Endodermal cell (in vitro differentiated cells): ENCODE data around the gene IDH2. TPM values are rescaled to one million over a fixed set of nuclear protein-coding genes. Genes with fewer than 3 reads are reported as not detected.

ENCODE experiments used
- DNase-seq: peaks from one replicate; pipeline ENCODE4 v3.0.0-alpha.2; 2017
- H3K27ac ChIP-seq: 2 replicates; pipeline ENCODE4 v1.5.1; 2013; ENCODE audit warnings: mild to moderate bottlenecking, low read depth, low read length, moderate library complexity
- H3K27me3 ChIP-seq: 2 replicates; pipeline ENCODE4 v1.6.1; 2013; ENCODE audit warnings: mild to moderate bottlenecking, low read length, moderate library complexity; ENCODE audit not compliant: insufficient read depth, control insufficient read depth, poor library complexity, severe bottlenecking
- H3K36me3 ChIP-seq: 2 replicates; pipeline ENCODE4 v1.7.0; 2013; ENCODE audit warnings: mild to moderate bottlenecking, low read length, moderate library complexity; ENCODE audit not compliant: control insufficient read depth, insufficient read depth
- H3K4me1 ChIP-seq: one replicate; pipeline ENCODE4 v1.7.0; 2013; ENCODE audit warnings: low read length; ENCODE audit not compliant: control insufficient read depth, insufficient read depth
- H3K4me3 ChIP-seq: 2 replicates; pipeline ENCODE4 v1.5.1; 2013; ENCODE audit warnings: mild to moderate bottlenecking, low read length, moderate library complexity
- H3K9ac ChIP-seq: 2 replicates; pipeline ENCODE4 v1.6.1; 2013; ENCODE audit warnings: mild to moderate bottlenecking, low read length, moderate library complexity; ENCODE audit not compliant: poor library complexity, severe bottlenecking; ENCODE audit errors: extremely low read depth
- H3K9me3 ChIP-seq: 2 replicates; pipeline ENCODE4 v1.6.1; 2013; ENCODE audit warnings: mild to moderate bottlenecking, low read length, moderate library complexity; ENCODE audit not compliant: control insufficient read depth
- H3K27ac Mint-ChIP-seq: 2 replicates; pipeline ENCODE4 v1.8.0; 2020; ENCODE audit warnings: mixed read lengths
- H3K27me3 Mint-ChIP-seq: 2 replicates; pipeline ENCODE4 v1.8.0; 2021; ENCODE audit warnings: mild to moderate bottlenecking, mixed read lengths; ENCODE audit not compliant: insufficient read depth
- H3K36me3 Mint-ChIP-seq: 2 replicates; pipeline ENCODE4 v1.8.0; 2020; ENCODE audit warnings: low read depth, mixed read lengths
- H3K4me1 Mint-ChIP-seq: 2 replicates; pipeline ENCODE4 v1.8.0; 2020; ENCODE audit warnings: mixed read lengths
- H3K4me3 Mint-ChIP-seq: 2 replicates; pipeline ENCODE4 v1.8.0; 2020; ENCODE audit warnings: mild to moderate bottlenecking, moderate library complexity, mixed read lengths
- H3K9me3 Mint-ChIP-seq: 2 replicates; pipeline ENCODE4 v1.8.0; 2020; ENCODE audit warnings: mild to moderate bottlenecking, mixed read lengths
- CTCF ChIP-seq: fragments of 200-600 bp; sonication (generic); conservative IDR thresholded peaks from 2 replicates; pipeline ENCODE4 v1.5.0; 2021; ENCODE audit warnings: antibody characterized with exemption, mild to moderate bottlenecking
- WGBS, 2 experiments: methylation state at CpG; one replicate each; pipeline versions ENCODE4 v1.1.5 to v1.1.7; 2013; ENCODE audit warnings: missing lambda C conversion rate in 2 of 2, mixed read lengths in 1 of 2; ENCODE audit not compliant: insufficient coverage in 1 of 2, insufficient read length in 1 of 2; 5-methylcytosine and 5-hydroxymethylcytosine counted together
- total RNA-seq, 2 donors: library from RNA; stranded (reverse); fragmentation: NEBNext Ultra II Directional in 1 of 2; extraction: Animal tissue kit (Norgen Biotek cat#: 25700) in 1 of 2; gene quantifications; 2 replicates in 1 of 2; 3 replicates in 1 of 2; pipeline ENCODE4 v1.2.1, GENCODE V29; 2021

The IDH2 gene
- total RNA-seq, 2 donors from 2014 or later, result 27.0 to 50.8 TPM

- H3K36me3 ChIP-seq, result no peaks in the 10 kb centered on the region
- no peak overlapping the region for H3K4me3 ChIP-seq
- TF ChIP-seq CTCF, result no peak
- no peaks in the 10 kb centered on the region for H3K9me3 Mint-ChIP-seq
- no peak for DNase-seq
- no peaks in the 10 kb centered on the region for H3K9me3 ChIP-seq
- H3K27ac Mint-ChIP-seq, result no peak overlapping the region
- H3K27me3 Mint-ChIP-seq, result peaks cover 17% of the 10 kb centered on the region
- H3K27me3 ChIP-seq, result no peaks in the 10 kb centered on the region
- H3K27ac ChIP-seq, result no peak overlapping the region
- H3K36me3 Mint-ChIP-seq, result no peaks in the 10 kb centered on the region
- H3K4me3 Mint-ChIP-seq, result no peak overlapping the region
- WGBS, 2 experiments, result 82 to 100% methylated on average over 4 to 8 of the region's 8 CpGs
- no peaks in the 10 kb centered on the region for H3K4me1 ChIP-seq
- no peak overlapping the region for H3K9ac ChIP-seq
- peaks cover 8% of the 10 kb centered on the region for H3K4me1 Mint-ChIP-seq
Measured at GRCh38 chr15:90130291-90130690, 28.0 kb upstream of the IDH2 start.

GRCh38 chr15:90126596-90127435 lies 24.5 kb upstream of the IDH2 start:
- Histone ChIP-seq H3K4me3 (no peak overlapping the region), H3K9me3 (no peaks in the 10 kb centered on the region), H3K9ac (no peak overlapping the region), H3K4me1 (no peaks in the 10 kb centered on the region), H3K36me3 (no peaks in the 10 kb centered on the region), H3K27me3 (no peaks in the 10 kb centered on the region), H3K27ac (no peak overlapping the region)
- Mint-ChIP-seq H3K27ac (peak overlapping the region; percentile 43), H3K4me3 (peak overlapping the region; percentile 12), H3K36me3 (no peaks in the 10 kb centered on the region), H3K9me3 (no peaks in the 10 kb centered on the region), H3K27me3 (peaks cover 6% of the 10 kb centered on the region), H3K4me1 (peaks cover 8% of the 10 kb centered on the region)
- WGBS, 2 experiments, result 15 to 47% methylated on average over 5 to 10 of the region's 10 CpGs
- no peak for TF ChIP-seq CTCF
- peak; percentile 92 for DNase-seq

- no peaks in the 10 kb centered on the region for H3K9me3 Mint-ChIP-seq
- H3K27ac Mint-ChIP-seq, result no peak overlapping the region
- no peaks in the 10 kb centered on the region for H3K36me3 ChIP-seq
- DNase-seq, result no peak
- H3K9me3 ChIP-seq, result no peaks in the 10 kb centered on the region
- no peak for TF ChIP-seq CTCF
- no peak overlapping the region for H3K9ac ChIP-seq
- peaks cover 6% of the 10 kb centered on the region for H3K27me3 Mint-ChIP-seq
- 89 to 100% methylated on average over 2 to 4 of the region's 6 CpGs for WGBS, 2 experiments
- H3K27ac ChIP-seq, result no peak overlapping the region
- no peak overlapping the region for H3K4me3 ChIP-seq
- no peaks in the 10 kb centered on the region for H3K36me3 Mint-ChIP-seq
- H3K27me3 ChIP-seq, result no peaks in the 10 kb centered on the region
- no peaks in the 10 kb centered on the region for H3K4me1 ChIP-seq
- H3K4me3 Mint-ChIP-seq, result no peak overlapping the region
- H3K4me1 Mint-ChIP-seq, result peaks cover 10% of the 10 kb centered on the region
Measured at GRCh38 chr15:90126022-90126421, 23.8 kb upstream of the IDH2 start.
